Loucy (cell line): ENCODE measurements around the gene DNAH1.

ENCODE experiments used
- CTCF ChIP-seq: fragments of 200-600 bp; sonication (generic); conservative IDR thresholded peaks from 2 replicates; pipeline ENCODE4 v1.5.1; 2014; ENCODE audit warnings: mild to moderate bottlenecking, antibody characterized with exemption, low read length
- EZH2phosphoT487 ChIP-seq: fragments of 200-600 bp; IDR thresholded peaks from 2 replicates; pipeline ENCODE4 v1.6.1; 2018; ENCODE audit warnings: antibody characterized with exemption, mild to moderate bottlenecking, moderate library complexity, borderline replicate concordance

- no peak for TF ChIP-seq CTCF
- TF ChIP-seq EZH2phosphoT487, result no peak
Measured at GRCh38 chr3:52443268-52443610, 127.1 kb downstream of the DNAH1 start.
